Measurements from ENCODE around the gene STON2.

STON2 gene

DNA sequence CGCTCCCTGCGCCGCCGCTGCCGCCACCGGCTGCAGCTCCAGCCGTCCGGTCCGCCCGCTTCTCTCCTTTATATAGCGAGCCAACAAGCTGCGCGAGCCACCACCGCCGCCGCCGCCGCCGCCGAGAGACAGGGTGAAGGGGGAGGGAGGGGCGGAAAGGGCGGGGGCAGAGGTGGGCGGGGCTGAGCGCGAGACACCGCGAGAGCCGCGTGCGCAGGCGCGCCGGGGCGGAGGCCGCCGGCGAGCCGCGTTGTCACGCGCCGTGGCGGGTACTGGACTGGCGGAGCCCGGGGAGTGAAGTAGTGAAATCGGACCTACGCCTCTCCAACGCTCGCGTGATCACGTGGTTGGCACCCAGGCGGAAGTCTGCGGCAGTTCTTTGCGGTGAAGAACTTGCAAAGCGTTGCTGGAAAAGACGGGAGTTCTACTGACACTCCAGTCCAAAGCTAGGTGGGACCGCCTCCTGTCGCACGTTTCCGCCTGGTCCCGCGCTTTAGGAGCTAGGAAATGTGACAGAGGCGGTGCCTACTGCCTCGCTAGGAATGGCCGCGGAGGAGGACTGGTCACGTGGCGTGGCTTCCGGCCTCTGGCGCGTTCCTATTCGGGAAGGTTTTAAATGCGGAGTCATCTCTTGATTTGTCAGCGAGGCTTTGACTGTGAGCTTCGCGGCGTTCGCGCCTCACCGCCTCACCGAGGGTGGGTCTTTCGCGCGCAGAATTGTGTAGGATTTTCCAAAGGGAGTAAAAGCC, 179.1 kb downstream of the STON2 start, which contains the start of gene GTF2A1:
Gene GTF2A1 (minus strand): TSS at position 130 of the 749 bp plus-strand sequence. CDS start 441 bp downstream, outside the sequence.
- peak; percentile 93 for DNase-seq (ENCODE audit: low read depth)

DNA sequence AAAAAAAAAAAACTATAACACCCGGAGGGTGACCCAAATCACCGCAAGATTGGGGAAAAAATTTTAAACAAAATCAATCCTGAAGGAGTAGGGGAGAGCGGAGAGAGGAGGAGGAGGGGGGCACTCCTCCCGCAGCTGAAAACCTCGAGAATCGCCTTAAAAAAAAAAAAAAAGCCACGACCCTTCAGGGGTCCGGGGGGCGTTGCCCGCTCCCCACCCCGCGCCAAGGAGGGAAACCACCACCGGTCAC, 179.6 kb downstream of the STON2 start:
- DNase-seq (ENCODE audit: low read depth), result no peak

DNA sequence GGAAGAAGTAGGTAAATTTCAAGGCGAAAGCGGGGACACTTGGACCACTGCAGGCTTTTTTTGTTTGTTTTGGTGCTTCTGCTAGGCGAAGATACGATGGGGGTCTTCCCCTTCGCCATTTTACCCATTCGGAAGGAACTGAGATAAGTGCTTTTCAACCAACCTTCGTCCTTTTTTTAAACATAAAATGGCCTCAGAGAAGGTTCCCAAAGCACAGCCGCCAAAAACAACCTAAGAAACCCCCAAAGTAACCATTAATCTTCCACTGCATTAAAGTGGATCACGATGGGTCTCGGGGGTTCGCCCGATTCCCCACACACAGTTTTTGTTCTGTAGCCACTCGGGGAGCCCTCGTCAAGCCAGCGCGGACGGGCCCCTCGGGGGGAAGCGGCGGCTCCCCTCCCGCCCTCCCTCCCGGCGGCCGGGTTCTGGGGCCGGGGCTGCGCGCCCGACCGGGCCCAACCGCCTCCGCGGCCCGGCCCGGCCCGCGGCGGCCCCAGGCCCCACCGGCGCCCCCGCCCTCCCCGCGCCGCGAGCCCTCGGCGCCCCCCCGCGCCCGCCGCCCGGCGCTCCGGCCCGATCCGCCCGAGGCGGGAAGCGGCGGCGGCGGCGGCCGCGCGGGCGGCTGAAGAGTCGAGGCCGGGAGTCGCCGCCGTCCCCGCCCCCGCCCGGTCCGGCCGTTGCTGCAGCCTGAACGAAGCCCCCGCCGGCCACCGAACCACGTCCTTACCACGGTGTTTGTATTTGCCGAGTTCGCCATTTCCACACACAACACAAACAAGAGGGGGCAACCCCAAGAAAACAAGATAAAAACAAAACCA, 180.2 kb downstream of the STON2 start:
- DNase-seq (ENCODE audit: low read depth), result no peak

DNA sequence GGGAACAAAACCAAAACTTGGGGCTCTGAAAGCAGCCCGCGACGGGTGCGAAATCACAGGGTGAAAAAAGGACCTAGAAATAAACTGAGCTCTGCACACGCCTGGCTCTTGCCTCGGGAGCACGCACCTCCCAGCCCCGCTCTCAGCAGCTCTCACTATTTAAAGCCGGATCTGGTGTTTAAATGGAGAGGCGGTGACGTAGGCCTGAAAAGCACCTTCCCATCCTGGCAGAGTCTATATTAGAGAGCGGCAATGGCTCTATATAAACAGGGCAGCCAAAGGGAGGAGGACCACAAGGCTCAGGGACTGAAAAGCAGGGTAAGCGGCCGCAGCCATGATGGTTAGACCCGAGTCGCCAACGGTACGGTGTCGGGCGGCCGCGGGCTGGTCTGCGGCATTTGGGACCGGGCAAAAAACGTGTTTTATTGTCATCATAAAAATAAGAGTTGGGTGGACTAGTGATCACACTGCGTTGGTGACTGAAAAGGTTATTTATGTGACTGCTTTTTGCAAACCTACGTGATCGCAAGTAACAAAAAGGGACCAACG, 180.8 kb downstream of the STON2 start:
- DNase-seq (ENCODE audit: low read depth), result peak; percentile 96

DNA sequence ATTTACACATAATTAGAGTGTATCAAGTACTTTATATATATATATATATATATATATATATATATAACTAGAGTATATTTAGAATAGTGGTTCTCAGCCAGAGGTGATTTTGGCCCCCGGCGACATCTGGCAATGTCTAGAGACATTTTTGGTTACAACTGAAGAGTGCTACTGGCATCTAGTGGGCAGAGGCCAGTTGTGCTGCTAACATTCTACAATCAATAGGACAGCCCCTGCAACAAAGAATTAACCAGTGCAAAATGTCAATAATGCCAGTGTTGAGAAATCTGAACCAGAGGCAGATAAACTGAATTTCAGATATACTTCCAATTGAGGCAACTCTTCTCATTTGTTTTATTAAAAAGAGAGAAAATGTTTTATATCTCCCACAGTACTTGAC, 188.3 kb downstream of the STON2 start:
- no peak for DNase-seq (ENCODE audit: low read depth)

All from GM04504 (cell line).